Skin epidermis (tissue), 12 donors: ENCODE results near the gene HECW1.
"Not testable (repeated sequence)": the region's sequence is repeated elsewhere in the genome, so short reads cannot be mapped to it uniquely, and the experiment has no call there.

Experiments
- H3K27ac ChIP-seq, 21 experiments: fragments of 200-600 bp; sonication (generic) in 11 of 21; one replicate each; pipeline ENCODE4 v1.5.0; 2020; ENCODE audit warnings: mild to moderate bottlenecking in 3 of 21, inconsistent platforms in 2 of 21, moderate library complexity in 2 of 21
- H3K4me3 ChIP-seq, 7 experiments: fragments of 200-600 bp; sonication (generic) in 2 of 7; one replicate each; pipeline ENCODE4 v1.5.0; 2020; ENCODE audit warnings: inconsistent platforms in 2 of 7, mild to moderate bottlenecking in 2 of 7, moderate library complexity in 1 of 7

The HECW1 gene

DNA sequence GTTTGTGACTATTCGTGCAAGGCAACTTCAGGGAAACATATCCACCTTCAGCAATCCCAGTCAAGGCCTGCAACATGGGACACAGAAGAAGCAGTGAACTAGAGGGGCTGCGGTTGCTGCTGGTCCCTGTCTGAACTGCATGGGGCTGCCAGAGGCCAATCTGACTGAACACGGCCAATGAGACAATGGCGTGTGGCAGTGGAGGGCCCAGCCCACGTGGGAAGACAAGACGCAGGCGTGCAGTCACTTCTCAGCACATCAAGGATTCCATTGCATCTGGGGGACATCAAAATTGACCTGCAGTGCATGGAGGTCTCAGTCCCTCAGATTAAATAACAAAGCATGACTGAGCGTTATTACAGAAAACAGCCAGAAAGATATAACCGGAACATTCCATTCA, 215.9 kb downstream of the HECW1 start:
- Histone ChIP-seq H3K27ac (no peak overlapping the region), H3K4me3 (no peak overlapping the region)

GRCh38 chr7:43328785-43329380, 216.4 kb downstream of the HECW1 start:
- no peak overlapping the region for H3K27ac ChIP-seq
- H3K4me3 ChIP-seq: no peak overlapping the region

GRCh38 chr7:43332193-43332796, 219.8 kb downstream of the HECW1 start:
- Histone ChIP-seq H3K4me3 (no peak overlapping the region), H3K27ac (no peak overlapping the region)

- Histone ChIP-seq H3K27ac (no peak overlapping the region), H3K4me3 (no peak overlapping the region)
Measured at GRCh38 chr7:43337191-43337590, 224.7 kb downstream of the HECW1 start.

GRCh38 chr7:43337811-43338210, 225.4 kb downstream of the HECW1 start:
- no peak overlapping the region for H3K27ac ChIP-seq
- H3K4me3 ChIP-seq: no peak overlapping the region

DNA sequence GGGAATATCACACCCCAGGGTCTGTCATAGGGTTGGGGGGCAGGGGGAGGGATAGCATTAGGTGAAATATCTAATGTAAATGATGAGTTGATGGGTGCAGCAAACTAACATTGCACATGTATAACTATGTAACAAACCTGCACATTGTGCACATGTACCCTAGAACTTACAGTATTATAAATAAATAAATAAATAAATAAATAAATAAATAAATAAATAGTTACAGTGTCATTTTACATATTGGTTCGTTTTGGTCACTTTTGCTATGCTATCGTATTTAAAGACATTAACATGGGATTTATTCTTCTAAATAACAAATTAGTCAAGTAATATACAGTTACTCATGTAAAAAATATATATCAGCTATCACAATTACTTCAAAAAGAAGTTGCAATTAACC, 228.7 kb downstream of the HECW1 start:
- no peak overlapping the region for H3K4me3 ChIP-seq

GRCh38 chr7:43343417-43343816, 231.0 kb downstream of the HECW1 start:
- H3K4me3 ChIP-seq, H3K27ac ChIP-seq: not testable (repeated sequence)

More for the DNA sequence above, 228.7 kb downstream of the HECW1 start:
- H3K27ac ChIP-seq: no peak overlapping the region

DNA sequence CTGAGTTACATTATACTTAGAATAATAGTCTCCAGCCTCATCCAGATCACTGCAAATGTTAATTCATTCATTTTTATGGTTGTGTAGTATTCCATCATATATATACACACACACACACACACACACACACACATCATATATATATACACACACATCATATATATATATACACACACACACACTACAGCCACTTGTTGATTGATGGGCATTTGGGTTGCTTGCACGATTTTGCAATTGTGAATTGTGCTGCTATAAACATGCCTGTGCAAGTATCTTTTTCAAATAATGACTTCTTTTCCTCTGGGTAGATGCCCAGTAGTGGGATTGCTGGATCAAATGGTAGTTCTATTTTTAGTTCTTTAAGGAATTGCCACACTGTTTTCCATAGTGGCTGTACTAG, 233.2 kb downstream of the HECW1 start:
- not testable (repeated sequence) for H3K4me3 ChIP-seq, H3K27ac ChIP-seq

DNA sequence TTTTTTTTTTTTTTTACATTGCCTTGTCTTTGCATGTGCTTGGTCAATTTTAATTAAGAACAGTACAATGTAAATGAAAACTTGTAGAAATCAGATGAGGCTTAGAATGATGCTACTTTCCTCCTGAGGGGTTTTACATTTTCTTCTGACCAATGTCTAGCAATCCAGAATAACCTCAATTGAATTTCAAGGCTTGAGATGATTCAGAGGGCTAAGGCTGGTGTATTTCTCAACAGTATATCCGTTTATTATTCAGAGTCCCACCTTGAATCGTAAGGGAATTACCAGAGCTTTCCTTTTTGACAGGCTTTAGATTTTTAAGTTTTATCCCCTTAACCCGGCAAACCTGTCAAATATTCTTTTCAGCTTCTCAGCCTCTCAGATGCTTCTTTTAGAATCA, 239.2 kb downstream of the HECW1 start:
- H3K4me3 ChIP-seq: no peak overlapping the region
- no peak overlapping the region for H3K27ac ChIP-seq

DNA sequence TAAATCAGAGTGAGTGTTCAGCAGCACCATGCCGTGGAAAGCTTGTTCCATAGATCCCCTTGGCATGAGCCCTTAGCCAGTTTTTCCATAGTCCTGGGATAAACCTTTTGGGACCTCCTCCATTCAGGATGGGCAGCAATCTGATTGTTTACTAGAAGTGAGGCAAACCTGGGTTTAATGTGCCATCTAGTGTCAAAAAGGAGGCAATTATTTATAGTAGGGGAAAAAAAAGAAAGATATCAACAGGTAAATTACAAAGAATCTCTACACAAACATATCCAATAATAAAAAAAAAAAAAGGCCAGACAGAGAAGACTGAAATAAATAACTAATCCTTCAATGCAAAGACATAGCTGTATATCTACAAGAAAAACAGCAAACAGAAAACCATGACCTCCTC, 241.5 kb downstream of the HECW1 start:
- no peak overlapping the region for H3K27ac ChIP-seq
- H3K4me3 ChIP-seq: no peak overlapping the region

GRCh38 chr7:43362652-43363034, 250.2 kb downstream of the HECW1 start:
- Histone ChIP-seq H3K4me3 (no peak overlapping the region), H3K27ac (no peak overlapping the region)

DNA sequence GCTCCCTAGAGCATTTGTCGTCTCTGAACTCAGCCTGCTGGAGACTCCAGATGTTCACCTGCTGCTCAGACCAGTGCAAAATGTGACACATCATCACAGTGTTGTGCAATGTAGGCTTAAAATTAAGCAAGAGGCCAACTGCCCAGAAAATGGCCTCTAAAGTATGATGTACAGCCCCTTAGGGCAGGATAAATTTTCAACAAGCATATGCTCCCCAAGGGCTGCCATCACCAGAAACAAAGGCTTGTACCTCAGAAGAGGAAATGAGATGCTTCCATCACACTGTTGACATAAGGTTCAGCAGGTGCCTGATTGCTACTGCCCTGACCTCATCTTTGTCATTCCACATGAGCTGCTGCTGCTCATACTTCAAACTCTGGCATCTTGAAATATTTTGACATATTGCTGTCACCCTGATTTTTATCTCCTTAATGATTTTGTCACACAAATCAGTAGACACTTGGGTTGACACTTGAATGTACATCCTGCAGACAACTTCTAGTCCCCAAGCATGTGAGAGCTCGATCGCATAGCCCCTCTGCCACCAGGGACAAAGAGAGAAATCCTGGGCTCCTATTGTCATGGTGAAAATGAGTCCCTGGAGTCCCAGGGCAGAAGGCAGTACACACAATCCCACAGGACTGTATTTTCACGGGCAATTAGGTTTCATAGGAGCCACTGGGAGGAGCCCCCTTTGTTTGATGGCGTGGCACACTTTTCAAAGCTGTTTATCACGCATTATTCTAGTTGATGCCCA, 250.8 kb downstream of the HECW1 start:
- Histone ChIP-seq H3K4me3 (no peak overlapping the region), H3K27ac (no peak overlapping the region)

DNA sequence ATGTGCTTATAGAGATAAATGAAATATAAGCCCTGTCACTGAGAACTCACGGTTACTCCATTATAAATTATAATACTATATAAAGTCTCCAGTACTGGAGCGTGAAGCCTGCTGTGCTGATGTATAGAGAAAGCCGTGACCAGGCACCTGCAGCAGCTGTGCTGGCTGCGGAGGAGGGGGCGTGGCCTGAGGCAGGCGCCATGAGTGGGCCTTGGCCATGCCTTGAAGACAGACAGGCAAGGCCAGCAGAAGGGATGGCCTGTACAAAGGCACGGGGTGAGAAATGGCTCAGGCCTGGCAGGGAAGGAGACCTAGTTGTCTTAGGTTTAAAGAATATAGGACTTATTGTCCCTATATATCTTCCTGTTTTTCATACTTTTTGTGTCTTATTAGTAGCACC, 251.9 kb downstream of the HECW1 start:
- Histone ChIP-seq H3K27ac (no peak overlapping the region), H3K4me3 (no peak overlapping the region)

DNA sequence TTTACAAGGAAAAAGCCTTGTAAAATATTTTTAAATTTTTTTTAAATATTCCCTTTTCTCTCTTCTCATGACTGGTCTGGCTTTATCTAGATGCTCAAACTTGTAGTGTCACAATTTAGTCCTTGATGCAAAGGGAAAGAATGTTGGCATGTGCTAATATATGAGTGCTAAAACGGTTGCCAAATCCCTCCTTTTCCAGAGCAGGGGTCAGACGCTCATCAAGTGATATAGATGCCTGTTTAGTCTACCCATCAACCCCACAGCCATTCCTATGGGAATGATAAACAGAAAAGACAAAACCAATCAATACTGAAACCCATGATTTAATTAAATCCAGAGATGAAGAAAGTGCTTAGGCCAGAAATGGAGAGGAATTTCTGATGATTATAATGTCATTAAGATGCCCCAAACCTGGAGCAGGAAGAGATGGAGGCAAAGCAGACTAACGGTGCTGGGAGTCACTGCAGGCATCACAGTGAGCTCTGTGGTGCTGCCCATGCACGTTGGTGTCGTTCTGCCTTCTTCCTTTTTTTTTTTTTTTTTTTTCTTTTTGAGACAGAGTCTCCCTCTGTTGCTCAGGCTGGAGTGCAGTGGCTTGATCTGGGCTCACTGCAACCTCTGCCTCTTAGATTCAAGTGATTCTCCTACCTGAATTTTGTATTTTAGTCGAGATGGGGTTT, 260.4 kb downstream of the HECW1 start:
- no peak overlapping the region for H3K27ac ChIP-seq
- H3K4me3 ChIP-seq: no peak overlapping the region

DNA sequence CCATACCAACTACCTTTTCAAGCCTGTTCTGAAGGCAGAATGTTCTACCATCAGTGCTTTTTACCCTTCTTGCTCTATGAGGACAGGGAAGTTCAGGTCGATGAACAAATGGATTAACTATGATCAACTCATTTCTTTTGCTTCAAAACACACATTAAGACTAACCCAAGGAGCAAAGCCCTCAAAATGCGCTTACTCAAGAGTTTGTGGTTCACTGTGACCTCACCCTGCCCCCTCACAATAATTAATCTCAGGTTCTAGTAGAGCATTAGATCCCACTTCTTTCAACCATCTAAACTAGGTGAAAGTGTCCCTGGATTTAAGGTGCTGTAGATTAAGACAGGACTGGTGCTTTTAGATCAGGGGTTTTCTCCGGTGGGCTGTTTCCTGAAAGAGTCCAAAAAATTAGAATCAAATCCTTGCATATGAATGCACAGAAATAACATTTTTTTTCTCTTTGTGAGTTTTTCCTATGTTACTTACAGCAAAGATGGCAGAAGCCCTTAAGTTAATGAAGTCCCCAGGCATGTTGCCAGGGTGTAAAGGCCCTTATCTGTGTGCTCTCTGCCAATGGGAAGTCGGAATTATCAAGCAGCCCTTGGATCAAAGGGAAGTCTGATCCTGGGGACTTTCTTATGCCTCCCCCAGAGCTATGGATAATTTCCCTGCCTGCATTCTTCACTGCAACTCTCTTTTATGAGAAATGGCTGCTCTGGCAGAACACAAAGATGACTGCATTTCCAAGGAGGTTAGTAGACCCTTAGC, 264.9 kb downstream of the HECW1 start:
- Histone ChIP-seq H3K27ac (no peak overlapping the region), H3K4me3 (no peak overlapping the region)

- Histone ChIP-seq H3K27ac (no peak overlapping the region), H3K4me3 (no peak overlapping the region)
Measured at GRCh38 chr7:43379210-43379609, 266.8 kb downstream of the HECW1 start.

DNA sequence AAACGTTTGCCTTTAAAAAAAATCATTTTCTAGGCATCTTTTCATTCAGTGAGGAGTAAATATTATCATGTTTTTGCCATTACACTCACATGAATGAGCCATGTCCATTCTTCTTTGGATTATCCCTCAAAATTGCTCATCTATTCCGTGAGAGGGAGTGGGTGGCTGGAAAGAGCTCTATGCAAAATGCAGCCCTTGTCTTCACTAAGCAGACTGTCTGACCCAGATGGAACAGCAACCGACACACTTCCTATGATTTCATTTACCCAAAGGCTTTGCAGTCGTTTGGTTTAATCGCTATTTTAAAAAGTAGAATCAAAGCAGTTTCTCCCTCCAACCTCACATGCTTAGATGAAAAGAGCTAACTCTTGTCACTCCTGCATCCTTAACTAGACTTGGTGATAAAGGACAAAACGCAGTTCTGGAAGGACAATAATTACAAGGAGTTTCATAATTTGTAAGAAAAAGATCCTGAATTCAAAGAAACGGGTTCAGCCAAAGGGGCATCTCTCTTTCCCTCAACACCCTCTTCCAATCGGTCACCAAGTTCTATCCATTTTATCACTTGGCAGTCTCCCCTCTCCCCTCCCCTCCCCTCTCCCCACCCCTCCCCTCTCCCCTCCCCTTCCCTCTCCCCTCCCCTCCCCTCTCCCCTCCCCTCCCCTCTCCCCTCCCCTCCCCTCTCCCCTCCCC, 272.3 kb downstream of the HECW1 start:
- no peak overlapping the region for H3K4me3 ChIP-seq
- no peak overlapping the region for H3K27ac ChIP-seq

DNA sequence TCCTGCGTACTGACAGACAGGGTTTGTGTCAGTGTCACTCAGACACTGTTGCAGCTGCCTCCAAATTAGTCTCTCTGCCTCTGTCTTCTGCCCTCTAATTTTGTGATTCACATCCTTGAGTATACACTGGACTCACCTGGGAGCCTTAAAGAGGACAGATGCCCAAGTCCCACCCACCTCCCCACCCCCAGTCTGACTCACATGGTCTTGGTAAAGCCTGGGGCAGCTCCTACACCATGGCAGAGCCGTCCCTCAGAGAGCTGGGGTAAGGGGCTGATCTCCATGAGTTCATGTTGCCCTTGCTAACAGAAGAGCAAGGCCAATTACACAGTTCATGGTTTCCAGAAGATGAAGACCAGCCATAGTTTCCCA, 272.8 kb downstream of the HECW1 start:
- no peak overlapping the region for H3K4me3 ChIP-seq
- no peak overlapping the region for H3K27ac ChIP-seq

- no peak overlapping the region for H3K4me3 ChIP-seq
- no peak overlapping the region for H3K27ac ChIP-seq
Measured at GRCh38 chr7:43385856-43386255, 273.4 kb downstream of the HECW1 start.

- Histone ChIP-seq H3K4me3 (no peak overlapping the region), H3K27ac (no peak overlapping the region)
Measured at GRCh38 chr7:43387932-43388331, 275.5 kb downstream of the HECW1 start.
